MM.1S (cell line): ENCODE data around the gene IDI2.

Experiments used
- DNase-seq: peaks from one replicate; pipeline ENCODE4 v3.0.0-alpha.2; 2015
- H2AFZ ChIP-seq: fragments of 300-600 bp; sonication (generic); 2 replicates; pipeline ENCODE4 v1.6.0; 2016; ENCODE audit warnings: antibody characterized with exemption, low read length
- H3F3A ChIP-seq: fragments of 300-600 bp; sonication (generic); 2 replicates; pipeline ENCODE4 v1.6.1; 2016; ENCODE audit warnings: mild to moderate bottlenecking, antibody characterized with exemption, low read length, moderate library complexity, mixed read lengths; ENCODE audit not compliant: insufficient read depth
- H3K27ac ChIP-seq: fragments of 300-600 bp; sonication (generic); 2 replicates; pipeline ENCODE4 v1.5.1; 2016; ENCODE audit warnings: mild to moderate bottlenecking, low read length
- H3K27me3 ChIP-seq: fragments of 300-600 bp; sonication (generic); replicated peaks from 2 replicates; pipeline ENCODE4 v1.6.0; 2016; ENCODE audit warnings: low read length; ENCODE audit not compliant: insufficient read depth
- H3K36me3 ChIP-seq: fragments of 300-600 bp; sonication (generic); replicated peaks from 2 replicates; pipeline ENCODE4 v1.6.1; 2016; ENCODE audit warnings: mild to moderate bottlenecking, low read length, mixed read lengths; ENCODE audit not compliant: insufficient read depth
- H3K4me1 ChIP-seq: fragments of 300-600 bp; sonication (generic); 2 replicates; pipeline ENCODE4 v1.6.1; 2016; ENCODE audit warnings: low read length, mixed read lengths
- H3K4me2 ChIP-seq: fragments of 300-600 bp; sonication (generic); 2 replicates; pipeline ENCODE4 v1.6.0; 2016; ENCODE audit warnings: low read depth, low read length
- H3K4me3 ChIP-seq: fragments of 300-600 bp; sonication (generic); 2 replicates; pipeline ENCODE4 v1.5.1; 2016; ENCODE audit warnings: low read length, mixed read lengths
- H3K79me2 ChIP-seq: fragments of 300-600 bp; sonication (generic); 2 replicates; pipeline ENCODE4 v1.6.1; 2016; ENCODE audit warnings: mixed run types, low read length, mixed read lengths
- H3K9ac ChIP-seq: fragments of 300-600 bp; sonication (generic); 2 replicates; pipeline ENCODE4 v1.6.1; 2016; ENCODE audit warnings: low read length, mixed read lengths
- H3K9me2 ChIP-seq: fragments of 300-600 bp; sonication (generic); replicated peaks from 2 replicates; pipeline ENCODE4 v1.6.1; 2016; ENCODE audit warnings: mild to moderate bottlenecking, low read length, mixed read lengths; ENCODE audit not compliant: insufficient read depth
- H3K9me3 ChIP-seq: fragments of 300-600 bp; sonication (generic); replicated peaks from 2 replicates; pipeline ENCODE4 v1.6.1; 2016; ENCODE audit warnings: mild to moderate bottlenecking, low read length, mixed read lengths; ENCODE audit not compliant: insufficient read depth
- H4K20me1 ChIP-seq: fragments of 300-600 bp; sonication (generic); 2 replicates; pipeline ENCODE4 v1.6.1; 2016; ENCODE audit warnings: mild to moderate bottlenecking, low read length, moderate library complexity, mixed read lengths; ENCODE audit not compliant: insufficient read depth
- CTCF ChIP-seq: fragments of 300-600 bp; sonication (generic); IDR thresholded peaks from 2 replicates; pipeline ENCODE4 v1.5.1; 2016; ENCODE audit warnings: antibody characterized with exemption, low read length, mixed read lengths
- EZH2 ChIP-seq: fragments of 300-600 bp; sonication (generic); optimal IDR thresholded peaks from 2 replicates; pipeline ENCODE3; 2017; ENCODE audit warnings: low read depth, mild to moderate bottlenecking, antibody characterized with exemption, low read length, mixed read lengths
- EZH2phosphoT487 ChIP-seq: fragments of 300-600 bp; sonication (generic); IDR thresholded peaks from 2 replicates; pipeline ENCODE4 v1.6.1; 2018; ENCODE audit warnings: antibody characterized with exemption, low read length

The IDI2 gene

GRCh38 chr10:990808-991207, 34.9 kb downstream of the IDI2 start:
- peaks cover 8% of the 10 kb centered on the region; the same call in 1 of the 2 replicates for H3K4me1 ChIP-seq
- H3K36me3 ChIP-seq: peaks cover 8% of the 10 kb centered on the region
- H3K27me3 ChIP-seq: no peaks in the 10 kb centered on the region
- DNase-seq: no peak
- no peak overlapping the region for H3K4me3 ChIP-seq
- H3K79me2 ChIP-seq: peaks cover 82% of the 10 kb centered on the region
- no peak overlapping the region for H3K27ac ChIP-seq
- no peak overlapping the region for H2AFZ ChIP-seq
- no peak overlapping the region for H3K4me2 ChIP-seq
- no peaks in the 10 kb centered on the region for H3F3A ChIP-seq
- H3K9me2 ChIP-seq: no peaks in the 10 kb centered on the region
- TF ChIP-seq CTCF: no peak
- no peak for TF ChIP-seq EZH2phosphoT487
- TF ChIP-seq EZH2: no peak
- no peak overlapping the region for H3K9ac ChIP-seq
- peaks cover 4% of the 10 kb centered on the region; the same call in 1 of the 2 replicates for H4K20me1 ChIP-seq
- H3K9me3 ChIP-seq: no peaks in the 10 kb centered on the region

GRCh38 chr10:988667-989545, 36.8 kb downstream of the IDI2 start:
- Histone ChIP-seq H3K79me2 (peaks cover 65% of the 10 kb centered on the region), H3K4me1 (peaks cover 8% of the 10 kb centered on the region; the same call in 1 of the 2 replicates), H2AFZ (peak overlapping the region; percentile 57), H3K27ac (peak overlapping the region; percentile 42), H3K9me3 (no peaks in the 10 kb centered on the region), H4K20me1 (peaks cover 4% of the 10 kb centered on the region; the same call in 1 of the 2 replicates), H3F3A (no peaks in the 10 kb centered on the region), H3K27me3 (no peaks in the 10 kb centered on the region), H3K4me2 (peak overlapping the region; percentile 79), H3K4me3 (peak overlapping the region; percentile 100), H3K9me2 (no peaks in the 10 kb centered on the region), H3K9ac (peak overlapping the region; percentile 96), H3K36me3 (peaks cover 8% of the 10 kb centered on the region)
- TF ChIP-seq EZH2 (no peak), EZH2phosphoT487 (no peak), CTCF (no peak)
- no peak for DNase-seq

GRCh38 chr10:987870-988666, 37.6 kb downstream of the IDI2 start, which contains the start of gene GTPBP4:
Gene GTPBP4 (plus strand): TSS chr10:988434. CDS start chr10:988480, 46 bp downstream.
- Histone ChIP-seq H3K4me3 (peak within 1 kb of the TSS; percentile 100), H3F3A (no peaks in the 10 kb centered on the region), H3K27ac (peak within 1 kb of the TSS; percentile 42), H3K27me3 (no peaks in the 10 kb centered on the region), H3K4me1 (peaks cover 8% of the 10 kb centered on the region; the same call in 1 of the 2 replicates), H3K4me2 (peak within 1 kb of the TSS; percentile 99), H2AFZ (peak within 1 kb of the TSS; percentile 92), H4K20me1 (peaks cover 4% of the 10 kb centered on the region; the same call in 1 of the 2 replicates), H3K36me3 (peaks cover 8% of the 10 kb centered on the region), H3K9me3 (no peaks in the 10 kb centered on the region), H3K9ac (peak within 1 kb of the TSS; percentile 96), H3K79me2 (peaks cover 56% of the 10 kb centered on the region), H3K9me2 (no peaks in the 10 kb centered on the region)
- TF ChIP-seq CTCF: peak; percentile 51
- TF ChIP-seq EZH2phosphoT487: no peak
- peak; percentile 99 for DNase-seq
